ENCODE data around the gene AZIN2.

DNA sequence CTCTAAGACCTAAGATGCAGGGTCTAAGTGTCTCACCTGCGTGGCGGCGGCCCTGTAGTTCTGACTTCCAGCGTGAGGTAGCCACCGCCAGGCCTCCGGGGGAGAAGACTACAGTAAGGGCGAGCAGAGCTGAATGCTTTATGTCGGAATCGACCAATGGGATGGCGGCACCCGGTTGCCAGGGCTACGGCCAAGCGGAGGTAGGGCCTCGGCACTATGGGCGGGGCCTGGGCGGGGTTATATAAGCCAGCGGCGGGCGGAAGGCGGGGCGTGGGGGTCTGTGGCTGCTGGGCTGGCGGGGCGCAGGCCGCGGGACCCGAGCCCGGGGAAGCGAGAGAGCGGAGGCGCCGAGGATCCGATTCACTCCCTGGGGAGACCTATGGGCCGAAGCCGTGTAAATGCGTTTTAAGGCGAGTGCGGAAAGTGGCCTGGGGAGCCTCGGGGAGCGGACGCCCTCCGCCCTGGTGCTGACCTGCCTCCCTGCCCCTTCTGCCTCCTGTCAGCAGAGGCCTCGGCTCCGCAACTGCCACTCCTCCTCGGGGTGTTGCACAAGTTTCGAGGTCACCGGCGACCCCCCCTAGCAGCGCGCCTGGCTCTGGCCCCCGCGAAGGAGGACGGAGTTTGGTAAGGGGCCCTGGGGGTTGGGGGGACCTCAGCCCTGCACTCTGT lies at the start of gene AZIN2:
- TF ChIP-seq ZNF175 (CRISPR knock-in tag; IDR thresholded peaks at IDR 0.05; ENCODE audit: low read depth) (no peak), ZFX (CRISPR knock-in tag; IDR thresholded peaks at IDR 0.05) (no peak)

All from K562 (cell line).